GM21825 (cell line): ENCODE data around the gene ABHD2.
"Not testable (repeated sequence)": the region's sequence is repeated elsewhere in the genome, so short reads cannot be mapped to it uniquely, and the experiment has no call there.

Experiments
- ATAC-seq: cut with Tn5 transposase; IDR thresholded peaks from one replicate; pipeline ENCODE4 v1.9.1; 2021; ENCODE audit warnings: mild to moderate bottlenecking, moderate library complexity; ENCODE audit not compliant: unreplicated experiment

The ABHD2 gene

GRCh38 chr15:89074402-89075012, 13.7 kb upstream of the ABHD2 start:
- ATAC-seq = no peak

DNA sequence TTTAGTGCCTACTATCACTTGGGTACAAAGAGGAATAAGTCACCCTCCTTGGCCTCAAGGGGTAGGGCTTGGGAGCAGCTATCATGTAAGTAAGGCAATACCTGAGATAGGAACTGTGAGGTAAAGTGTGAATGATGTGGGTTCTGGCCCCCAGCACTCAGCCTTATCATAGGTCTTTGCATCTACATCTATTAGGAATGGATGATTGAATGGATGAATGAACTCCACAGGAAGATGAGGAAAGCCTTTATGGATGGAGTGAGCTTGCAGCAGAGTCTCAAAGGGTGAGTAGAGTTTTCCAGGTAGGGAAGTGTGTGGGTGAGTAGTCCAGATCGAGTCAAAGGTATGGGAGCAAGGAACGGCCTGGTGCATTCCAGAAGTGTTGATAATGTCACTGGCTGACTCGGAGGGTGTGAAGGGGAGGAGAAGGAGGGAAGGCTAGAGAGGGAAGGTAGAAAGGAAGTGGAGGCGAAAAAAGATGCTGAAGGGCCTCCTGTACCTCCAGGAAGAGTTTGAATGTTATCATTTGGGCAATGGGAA, 13.1 kb upstream of the ABHD2 start:
- ATAC-seq = no peak

GRCh38 chr15:89075846-89076245, 12.4 kb upstream of the ABHD2 start:
- no peak for ATAC-seq

DNA sequence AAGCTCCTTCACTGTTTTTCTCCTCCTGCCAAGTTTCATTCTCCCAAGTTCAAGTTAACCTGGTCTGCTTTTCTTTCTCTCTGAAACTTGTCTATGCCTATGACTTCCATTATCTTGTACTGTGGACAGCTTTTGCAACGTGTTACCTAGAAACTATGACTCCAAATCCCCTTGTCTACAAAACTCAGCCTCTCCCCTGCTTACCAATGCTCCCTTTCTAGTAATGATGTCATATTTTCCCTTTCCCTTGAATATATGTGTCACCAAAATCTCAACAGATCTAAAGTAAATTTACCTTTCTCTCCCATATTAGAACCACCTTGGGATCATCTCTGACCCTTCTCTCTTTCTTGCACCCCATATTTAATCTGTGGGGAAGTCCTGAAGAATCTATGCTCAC, 10.5 kb upstream of the ABHD2 start:
- ATAC-seq = no peak

DNA sequence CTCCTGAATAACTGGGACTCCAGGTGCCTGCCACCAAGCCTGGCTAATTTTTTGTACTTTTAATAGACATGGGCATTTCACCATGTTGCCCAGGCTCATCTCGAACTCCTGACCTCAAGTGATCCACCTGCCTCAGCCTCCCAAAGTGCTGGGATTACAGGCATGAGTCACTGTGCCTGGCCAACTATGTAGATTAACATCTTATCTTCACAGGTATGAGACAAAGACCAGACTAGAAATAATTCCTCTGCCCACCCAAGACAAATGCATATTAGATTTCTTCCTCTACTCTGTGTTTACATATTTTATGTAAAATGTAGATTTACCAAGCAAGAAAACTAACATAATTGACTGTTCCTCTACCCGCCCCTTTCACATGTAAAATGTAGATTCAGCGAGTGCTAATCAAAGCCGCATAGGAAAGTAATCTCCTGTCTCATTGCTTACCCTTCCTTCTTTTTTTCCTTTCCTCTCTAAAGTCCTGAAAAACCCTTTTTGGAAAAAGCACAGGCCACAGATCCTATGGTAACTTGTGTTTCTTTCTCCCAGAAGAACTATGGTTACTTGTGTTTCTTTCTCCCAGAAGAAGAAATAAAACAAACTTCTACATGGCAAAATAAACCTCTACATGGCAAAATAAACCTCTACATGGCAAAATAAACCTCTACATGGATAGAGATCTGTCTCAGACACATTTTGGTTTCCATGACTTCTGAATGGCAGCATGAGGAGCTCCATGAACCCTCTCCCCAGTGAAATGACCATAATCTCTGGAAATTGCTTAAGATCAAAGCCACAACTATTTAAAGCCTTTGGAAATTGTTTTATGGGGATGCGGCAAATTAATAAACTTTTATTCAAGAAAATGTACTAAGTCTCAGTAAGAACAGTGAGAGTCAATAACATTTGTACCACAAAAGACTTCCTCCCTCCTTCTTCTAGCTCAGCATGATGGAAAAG, 9.1 kb upstream of the ABHD2 start:
- ATAC-seq = no peak

DNA sequence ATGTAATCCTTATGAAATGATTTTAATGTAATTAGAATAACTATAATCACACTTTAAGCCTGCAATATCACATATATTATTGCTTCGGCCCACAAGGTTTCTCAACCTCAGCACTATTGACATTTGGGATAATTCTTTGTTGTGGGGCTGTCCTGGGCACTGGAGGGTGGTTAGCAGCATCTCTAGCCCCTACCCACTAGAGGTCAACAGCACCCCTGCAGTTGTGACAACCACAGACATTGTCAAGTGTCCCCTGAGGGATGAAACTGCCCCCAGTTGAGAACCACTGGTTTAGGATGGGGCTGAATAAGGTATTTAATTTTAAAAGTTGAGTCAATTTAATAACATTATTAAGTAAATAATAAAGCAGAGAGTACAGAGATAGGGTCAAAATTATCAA, 6.4 kb upstream of the ABHD2 start:
- ATAC-seq = no peak

- no peak for ATAC-seq
These were observed 5.0 kb upstream of the ABHD2 start for GRCh38 chr15:89083246-89083645.

DNA sequence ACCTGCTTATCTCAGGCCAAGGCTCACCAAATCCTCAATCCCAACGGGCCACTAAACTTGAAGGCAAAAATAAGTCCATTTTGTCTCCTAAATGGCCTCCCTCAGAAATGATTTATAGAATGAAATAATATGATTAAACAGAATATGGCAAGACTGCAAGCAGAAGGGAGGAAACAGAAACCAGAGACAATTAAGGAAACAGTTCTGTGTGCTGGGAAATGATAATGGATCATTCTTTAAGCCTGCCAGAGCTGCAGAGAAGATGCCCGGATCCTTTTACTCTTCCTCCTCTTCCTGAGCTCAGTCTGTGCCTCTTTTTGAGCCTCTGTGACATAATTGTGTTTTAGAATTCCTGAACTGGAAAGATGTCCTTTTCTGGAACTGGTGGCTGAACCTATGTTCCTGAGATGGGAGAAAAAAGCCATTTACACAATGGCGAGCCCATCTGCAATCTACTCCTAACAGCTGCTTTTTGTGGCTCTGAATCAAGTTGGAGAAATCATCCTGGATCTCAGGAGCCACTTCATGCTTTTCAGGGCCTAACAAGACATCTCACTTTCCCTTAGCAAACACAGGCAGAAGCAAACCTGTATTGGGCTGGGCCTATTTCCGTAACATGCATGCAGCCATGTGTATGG, 2.8 kb upstream of the ABHD2 start:
- no peak for ATAC-seq

GRCh38 chr15:89085933-89086332, 2.3 kb upstream of the ABHD2 start:
- ATAC-seq = not testable (repeated sequence)

DNA sequence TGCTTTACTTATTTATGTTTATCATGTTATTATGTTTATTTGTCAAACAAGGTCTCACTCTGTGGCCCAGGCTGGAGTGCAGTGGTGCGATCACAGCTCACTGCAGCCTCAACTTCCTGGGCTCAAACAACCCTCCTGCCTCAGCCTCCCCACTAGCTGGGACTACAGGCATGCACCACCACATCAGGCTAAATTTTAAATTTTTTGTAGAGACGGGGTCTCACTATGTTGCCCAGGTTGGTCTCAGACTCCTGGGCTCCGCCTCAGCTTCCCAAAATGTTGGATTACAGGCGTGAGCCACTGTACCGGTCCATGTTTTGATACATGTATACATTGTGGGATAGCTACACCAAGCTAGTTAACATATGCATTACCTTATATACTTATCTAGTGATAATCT, 1.9 kb upstream of the ABHD2 start:
- not testable (repeated sequence) for ATAC-seq

GRCh38 chr15:89087161-89087829, 961 bp upstream of the ABHD2 start:
- no peak for ATAC-seq

GRCh38 chr15:89088605-89089315, 504 bp downstream of the ABHD2 start:
- ATAC-seq = no peak

DNA sequence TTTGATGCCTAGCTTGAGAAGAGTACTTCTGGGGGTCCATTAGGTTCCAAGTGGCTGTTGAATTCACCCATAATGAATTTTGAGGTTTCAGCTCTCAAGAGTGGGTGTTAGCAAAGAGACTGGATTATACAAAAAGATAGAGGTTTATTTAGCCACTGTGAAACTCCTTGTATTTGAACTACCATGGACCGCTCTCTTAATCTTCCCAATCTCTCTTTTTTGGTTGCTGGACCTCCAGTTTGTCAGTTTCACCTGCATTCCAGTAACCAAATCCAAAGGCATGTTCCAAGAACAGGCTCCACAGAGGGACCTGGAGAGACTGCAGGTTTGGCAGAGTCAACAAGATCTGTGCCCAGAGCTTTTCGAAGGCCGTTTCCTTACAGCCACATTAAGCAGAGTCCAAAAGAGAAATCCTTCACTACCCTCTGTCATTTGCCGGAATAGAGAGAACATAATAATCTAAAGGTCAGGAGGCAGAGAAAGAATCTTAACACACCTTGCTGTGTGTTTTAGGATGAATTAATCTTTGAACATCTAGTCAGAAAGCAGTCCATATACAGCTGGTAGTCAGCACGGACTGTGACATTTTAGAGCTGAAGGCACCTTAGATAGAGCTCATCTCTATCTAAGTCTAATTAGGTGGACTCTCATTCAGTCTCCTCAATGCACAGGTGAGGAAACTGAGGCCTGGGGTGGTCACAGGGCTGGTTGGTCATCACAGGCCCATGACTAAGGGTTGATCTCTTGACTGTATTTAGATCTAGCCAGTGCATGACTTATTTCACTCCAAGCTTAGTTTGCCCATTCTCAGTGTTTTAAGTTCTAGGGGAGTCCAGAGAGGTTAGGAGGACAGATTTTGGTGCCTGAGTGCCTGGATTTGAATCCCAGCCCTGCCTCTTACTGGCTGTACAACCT, 1.3 kb downstream of the ABHD2 start:
- ATAC-seq = no peak

DNA sequence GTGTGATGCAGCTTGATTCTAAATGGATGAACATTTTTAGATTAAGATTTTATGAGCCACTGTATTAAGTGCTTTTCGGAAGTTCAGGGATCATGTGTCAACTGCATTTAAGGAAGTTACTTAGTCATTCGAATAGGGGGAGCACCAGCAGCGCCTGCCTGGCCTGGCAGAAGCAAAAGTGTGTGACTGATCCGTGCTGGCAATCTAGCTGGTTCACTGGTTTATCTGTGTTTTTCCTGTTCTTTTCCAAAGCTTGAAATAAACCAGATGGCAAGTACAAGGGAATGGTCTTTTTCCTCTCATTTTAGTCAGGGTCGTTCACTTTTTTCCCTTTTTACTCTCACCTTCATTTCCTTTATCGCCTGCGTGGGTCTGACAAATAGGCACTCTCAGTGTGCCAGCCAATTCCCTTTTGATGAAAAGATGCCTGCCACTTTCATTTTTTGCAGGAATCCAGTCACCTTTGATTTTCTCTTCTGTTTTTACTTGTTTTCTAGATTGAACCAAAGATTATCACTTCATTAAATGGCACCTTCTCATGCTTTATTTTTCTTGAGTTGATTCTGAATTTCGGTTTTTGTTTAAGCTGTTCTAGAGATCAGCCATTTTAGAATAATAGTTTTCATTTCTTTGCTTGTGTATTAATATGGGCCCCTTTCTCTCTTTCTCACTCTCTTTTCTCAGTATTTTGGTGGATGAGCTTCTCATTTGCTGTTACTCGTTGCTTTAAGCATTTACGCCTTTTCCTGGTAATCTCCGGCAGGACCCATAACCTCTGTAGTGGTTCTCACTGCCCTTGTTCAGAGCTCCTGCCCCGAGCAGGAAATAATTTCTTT, 2.8 kb downstream of the ABHD2 start:
- ATAC-seq = no peak

DNA sequence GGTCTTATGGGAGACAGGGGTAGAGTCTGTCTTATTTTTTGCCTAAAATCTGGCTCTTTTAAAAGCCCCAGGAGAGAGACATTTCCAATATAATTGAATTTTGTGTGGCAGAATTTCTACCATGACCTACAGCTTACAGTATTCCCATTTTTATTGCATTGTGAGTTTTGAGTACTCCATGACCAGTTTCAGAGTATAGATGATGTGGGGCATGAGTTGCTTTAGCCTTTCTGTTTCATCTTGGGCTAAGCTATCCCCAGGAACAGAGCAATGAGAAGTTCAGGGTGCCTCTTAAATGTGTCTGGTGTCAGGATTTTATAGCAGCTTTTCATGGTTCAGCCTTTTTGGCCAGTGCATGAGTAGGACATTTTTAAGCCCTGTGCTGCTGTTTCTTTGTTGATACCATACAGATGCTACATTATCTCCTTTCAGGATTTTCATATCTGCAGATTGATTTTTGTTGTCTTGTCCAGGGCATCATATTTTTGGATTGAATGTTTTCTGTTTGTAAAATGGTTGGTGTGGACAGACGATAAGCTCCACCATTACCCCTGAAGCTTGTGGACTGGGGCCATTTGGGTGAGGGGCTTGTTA, 3.5 kb downstream of the ABHD2 start:
- ATAC-seq = no peak

GRCh38 chr15:89093509-89093908, 5.3 kb downstream of the ABHD2 start:
- ATAC-seq = no peak

DNA sequence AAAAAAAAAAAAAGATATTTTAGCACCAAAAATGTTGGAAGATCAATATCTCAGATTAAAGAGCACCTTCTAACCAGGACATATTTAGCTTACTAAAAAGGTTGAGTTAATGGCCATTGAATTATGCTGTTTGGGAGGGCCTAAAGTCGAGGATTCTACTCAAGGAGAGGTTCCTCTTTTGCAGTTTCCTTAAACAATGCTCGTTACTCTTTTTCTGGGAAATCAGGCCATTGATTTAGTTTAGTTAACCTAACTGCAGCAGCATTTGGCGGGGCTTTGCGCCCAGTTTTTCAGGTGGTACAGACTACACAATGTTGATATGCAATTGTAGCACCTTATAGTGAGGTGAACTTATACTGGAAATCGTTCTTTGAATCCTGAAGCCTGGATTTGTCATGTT, 6.8 kb downstream of the ABHD2 start:
- ATAC-seq = no peak

GRCh38 chr15:89095556-89095955, 7.3 kb downstream of the ABHD2 start:
- ATAC-seq = no peak
